Lower leg skin (tissue), 4 donors: ENCODE data around the gene C16orf78. TPM values are rescaled to one million over a fixed set of nuclear protein-coding genes. Genes with fewer than 3 reads are reported as not detected.

Experiments
- DNase-seq, 2 donors: peaks; one replicate each; pipeline ENCODE4 v3.0.0-alpha.2; 2019; ENCODE audit warnings: low spot score in 2 of 2
- H3K4me3 ChIP-seq: fragments of 200-600 bp; sonication (generic); 2 replicates; pipeline ENCODE4 v1.5.1; 2017; ENCODE audit warnings: mild to moderate bottlenecking, low read depth; ENCODE audit not compliant: poor library complexity, severe bottlenecking
- CTCF ChIP-seq, 3 donors: fragments of 450-650 bp; IDR thresholded peaks; one replicate each; pipeline ENCODE4 v1.5.1; 2016; ENCODE audit warnings: antibody characterized with exemption in 3 of 3, mild to moderate bottlenecking in 3 of 3, moderate library complexity in 2 of 3
- POLR2A ChIP-seq, 2 donors: fragments of 450-650 bp; IDR thresholded peaks; one replicate each; pipeline ENCODE4 v1.6.1; 2016 to 2017; ENCODE audit warnings: antibody characterized with exemption in 2 of 2, mild to moderate bottlenecking in 1 of 2, moderate library complexity in 1 of 2
- WGBS, 2 donors: methylation state at CpG; one replicate each; pipeline ENCODE4 v1.1.5; 2018; 5-methylcytosine and 5-hydroxymethylcytosine counted together
- intact Hi-C: fragments of 100-400 bp; cut with DNase I; formaldehyde crosslinking; loops from one replicate; pipeline ENCODE4 v1.15.0; 2023; ENCODE audit warnings: low total_unique reads
- total RNA-seq, 4 donors: library from RNA; depleted of rRNA; stranded (reverse); fragments of >200 nt; gene quantifications; one replicate each; pipeline ENCODE4 v1.1.0, GENCODE V29; 2016

The C16orf78 gene
- total RNA-seq, 4 donors from 2014 or later, result not detected

GRCh38 chr16:49437344-49437743 is 63.7 kb downstream of the C16orf78 start:
- TF ChIP-seq POLR2A (IDR thresholded peaks at IDR 0.05), result no peak
- no peak for TF ChIP-seq CTCF (IDR thresholded peaks at IDR 0.05)
- intact Hi-C loops, result no loop called here
- no peak overlapping the region for H3K4me3 ChIP-seq
- 70 to 82% methylated on average over 4 to 5 of the region's 5 CpGs for WGBS, 2 donors
- no peak for DNase-seq

GRCh38 chr16:49439050-49439449 is 65.4 kb downstream of the C16orf78 start:
- no peak overlapping the region for H3K4me3 ChIP-seq
- no peak for DNase-seq
- WGBS, 2 donors, result 80 to 81% methylated on average over 7 of the region's 7 CpGs
- no peak for TF ChIP-seq POLR2A (IDR thresholded peaks at IDR 0.05)
- intact Hi-C loops, result no loop called here

- DNase-seq, result no peak
- intact Hi-C loops, result no loop called here
- H3K4me3 ChIP-seq, result no peak overlapping the region
- 92 to 95% methylated on average over 3 to 4 of the region's 4 CpGs for WGBS, 2 donors
- TF ChIP-seq POLR2A (IDR thresholded peaks at IDR 0.05), result no peak
- no peak for TF ChIP-seq CTCF (IDR thresholded peaks at IDR 0.05)
These were observed 66.1 kb downstream of the C16orf78 start for GRCh38 chr16:49439676-49440075.

- no peak for DNase-seq
- TF ChIP-seq CTCF (IDR thresholded peaks at IDR 0.05) (no peak), POLR2A (IDR thresholded peaks at IDR 0.05) (no peak)
- intact Hi-C loops, result no loop called here
- 59 to 68% methylated on average over 20 of the region's 20 CpGs for WGBS, 2 donors
- H3K4me3 ChIP-seq, result no peak overlapping the region
These were observed 66.8 kb downstream of the C16orf78 start for GRCh38 chr16:49440156-49441065.

GRCh38 chr16:49441366-49441780 is 67.8 kb downstream of the C16orf78 start:
- no peak overlapping the region for H3K4me3 ChIP-seq
- TF ChIP-seq CTCF (IDR thresholded peaks at IDR 0.05) (no peak), POLR2A (IDR thresholded peaks at IDR 0.05) (no peak)
- WGBS, 2 donors, result 2 to 5% methylated on average over 13 to 14 of the region's 18 CpGs
- intact Hi-C loops, result no loop called here
- DNase-seq, result peak in 1 of 2 donors; percentile 87

- no peak for DNase-seq
- no peak overlapping the region for H3K4me3 ChIP-seq
- TF ChIP-seq CTCF (IDR thresholded peaks at IDR 0.05), result no peak
- no peak for TF ChIP-seq POLR2A (IDR thresholded peaks at IDR 0.05)
- WGBS, 2 donors, result 50 to 68% methylated on average over 5 of the region's 5 CpGs
- intact Hi-C loops, result no loop called here
These were observed 69.2 kb downstream of the C16orf78 start for GRCh38 chr16:49442805-49443204.
